ENCODE measurements around the gene LMNTD2. TPM values are rescaled to one million over a fixed set of nuclear protein-coding genes. Genes with fewer than 3 reads are reported as not detected.

LMNTD2 gene
- polyA plus RNA-seq, 2 of the 4 experiments (the other 2 are of a cell fraction), result 2.2 to 3.5 TPM

GRCh38 chr11:607971-608659 lies 47.6 kb upstream of the LMNTD2 start:
- Histone ChIP-seq H3K27ac (no peak overlapping the region), H3K4me1 (peaks cover 13% of the 10 kb centered on the region), H3K4me3 (no peak overlapping the region), H3K4me2 (no peak overlapping the region), H3K9me3 (no peaks in the 10 kb centered on the region)
- ChIA-PET CTCF (interaction anchor here (1.4 to 1.7 kb wide), 2 partner anchors 53 to 89 kb away, joined by 3 to 5 read pairs; no protein-coding TSS in a partner anchor), POLR2A (interaction anchor here (1.4 kb wide), 1 partner anchor 32 kb away, joined by 3 read pairs; the partner anchor contains the start of gene PHRF1)
- no peak for TF ChIP-seq ZC3H11A (IDR thresholded peaks at IDR 0.05)
- TF ChIP-seq NFE2L2 (conservative IDR thresholded peaks at IDR 0.05; ENCODE audit: low read length), result no peak
- no peak for TF ChIP-seq CBX8 (IDR thresholded peaks at IDR 0.05)
- TF ChIP-seq HOXA7 (CRISPR knock-in tag; IDR thresholded peaks at IDR 0.05), result no peak
- TF ChIP-seq FOXS1 (CRISPR knock-in tag; IDR thresholded peaks at IDR 0.05), result no peak
- TF ChIP-seq CEBPB (IDR thresholded peaks at IDR 0.05), result no peak
- no peak for TF ChIP-seq POLR2AphosphoS2 (conservative IDR thresholded peaks at IDR 0.05; ENCODE audit: low read length)
- TF ChIP-seq ZSCAN20 (CRISPR knock-in tag; IDR thresholded peaks at IDR 0.05), result no peak
- no peak for TF ChIP-seq MAZ (IDR thresholded peaks at IDR 0.05; ENCODE audit: borderline replicate concordance, low read depth, low read length)
- TF ChIP-seq EHF (CRISPR knock-in tag; IDR thresholded peaks at IDR 0.05), result no peak
- TF ChIP-seq BHLHE40 (IDR thresholded peaks at IDR 0.05; ENCODE audit: low read depth, low read length), result no peak
- no peak for TF ChIP-seq KDM5A (IDR thresholded peaks at IDR 0.05)
- TF ChIP-seq NPAS2 (CRISPR knock-in tag; IDR thresholded peaks at IDR 0.05; ENCODE audit: borderline replicate concordance), result no peak
- TF ChIP-seq CHD4 (IDR thresholded peaks at IDR 0.05; ENCODE audit: borderline replicate concordance), result no peak
- no peak for TF ChIP-seq ATOH8 (CRISPR knock-in tag; IDR thresholded peaks at IDR 0.05; ENCODE audit: low read depth)
- no peak for TF ChIP-seq MYC (IDR thresholded peaks at IDR 0.05; ENCODE audit: borderline replicate concordance, low read length)
- no peak for TF ChIP-seq ZNF302 (CRISPR knock-in tag; IDR thresholded peaks at IDR 0.05)
- no peak for FAIRE-seq
- 95% methylated on average over 45 of the region's 45 CpGs for WGBS (ENCODE audit: missing lambda C conversion rate)
- no peak for ATAC-seq
- no peak for DNase-seq (ENCODE audit: low read depth in 1 of 2, low spot score in 1 of 2)

- ChIA-PET CTCF (interaction anchor here (1.0 to 1.7 kb wide), 4 partner anchors 19 to 120 kb away, joined by 3 to 5 read pairs (median 3); no protein-coding TSS in a partner anchor), POLR2A (interaction anchor here (1.4 kb wide), 1 partner anchor 31 kb away, joined by 3 read pairs; the partner anchor contains the start of gene PHRF1)
- Histone ChIP-seq H3K4me2 (no peak overlapping the region), H3K4me1 (peaks cover 13% of the 10 kb centered on the region), H3K4me3 (no peak overlapping the region), H3K9me3 (no peaks in the 10 kb centered on the region), H3K27ac (no peak overlapping the region)
- DNase-seq (ENCODE audit: low read depth in 1 of 2, low spot score in 1 of 2) (no peak), ATAC-seq (no peak), FAIRE-seq (no peak)
- TF ChIP-seq PHF8 (IDR thresholded peaks at IDR 0.05; ENCODE audit: borderline replicate concordance, low read depth), result no peak
- no peak for TF ChIP-seq JUNB (IDR thresholded peaks at IDR 0.05)
- TF ChIP-seq POLR2AphosphoS2 (conservative IDR thresholded peaks at IDR 0.05; ENCODE audit: low read length), result no peak
- no peak for TF ChIP-seq HEYL (CRISPR knock-in tag; IDR thresholded peaks at IDR 0.05)
- no peak for TF ChIP-seq MYC (IDR thresholded peaks at IDR 0.05; ENCODE audit: borderline replicate concordance, low read length)
- no peak for TF ChIP-seq MAFK (IDR thresholded peaks at IDR 0.05; ENCODE audit: partially characterized antibody)
- TF ChIP-seq RFX5 (IDR thresholded peaks at IDR 0.05), result no peak
- TF ChIP-seq BCL3 (IDR thresholded peaks at IDR 0.05), result no peak
- TF ChIP-seq RAD21 (conservative IDR thresholded peaks at IDR 0.05 in 1 of 2, IDR thresholded peaks at IDR 0.05 in 1 of 2), result no peak
- no peak for TF ChIP-seq CHD4 (IDR thresholded peaks at IDR 0.05; ENCODE audit: borderline replicate concordance)
- TF ChIP-seq CHD2 (IDR thresholded peaks at IDR 0.05; ENCODE audit: low read length, partially characterized antibody), result no peak
- TF ChIP-seq HOXB5 (CRISPR knock-in tag; IDR thresholded peaks at IDR 0.05), result no peak
- TF ChIP-seq TFCP2L1 (CRISPR knock-in tag; IDR thresholded peaks at IDR 0.05), result no peak
- WGBS (ENCODE audit: missing lambda C conversion rate), result 90% methylated on average over 35 of the region's 35 CpGs
Observed at GRCh38 chr11:607020-607780, 46.7 kb upstream of the LMNTD2 start.
